HEK293 (cell line): ENCODE measurements around the gene MEGF8.

ENCODE experiments used
- RBAK ChIP-seq: fragments of 450-650 bp; formaldehyde crosslinking; IDR thresholded peaks from 2 replicates; pipeline ENCODE4 v1.5.1; 2016; ENCODE audit warnings: missing biosample characterization, missing genetic modification characterization
- TCF7L2 ChIP-seq: IDR thresholded peaks from 2 replicates; pipeline ENCODE4 v1.6.1; 2011; ENCODE audit warnings: low read depth, mild to moderate bottlenecking, inconsistent platforms, low read length, moderate library complexity, borderline replicate concordance
- TRIM28 ChIP-seq: IDR thresholded peaks from 2 replicates; pipeline ENCODE4 v1.6.1; 2011; ENCODE audit warnings: low read length, control low read depth, borderline replicate concordance
- YY1 ChIP-seq: fragments of 450-650 bp; formaldehyde crosslinking; IDR thresholded peaks from 2 replicates; pipeline ENCODE4 v1.5.1; 2018; ENCODE audit warnings: missing biosample characterization, missing genetic modification characterization
- ZNF10 ChIP-seq: fragments of 450-650 bp; formaldehyde crosslinking; IDR thresholded peaks from 2 replicates; pipeline ENCODE4 v1.5.1; 2017; ENCODE audit warnings: missing biosample characterization, missing genetic modification characterization
- ZNF146 ChIP-seq: fragments of 450-650 bp; formaldehyde crosslinking; IDR thresholded peaks from 2 replicates; pipeline ENCODE4 v1.5.1; 2016; ENCODE audit warnings: missing biosample characterization, missing genetic modification characterization
- ZNF184 ChIP-seq: fragments of 450-650 bp; IDR thresholded peaks from 2 replicates; pipeline ENCODE4 v1.5.1; 2018; ENCODE audit warnings: missing biosample characterization, mild to moderate bottlenecking, missing genetic modification characterization
- ZNF214 ChIP-seq: fragments of 450-650 bp; formaldehyde crosslinking; IDR thresholded peaks from 2 replicates; pipeline ENCODE4 v1.5.1; 2017; ENCODE audit warnings: missing biosample characterization, mild to moderate bottlenecking, missing genetic modification characterization, borderline replicate concordance
- ZNF404 ChIP-seq: fragments of 450-650 bp; formaldehyde crosslinking; IDR thresholded peaks from 2 replicates; pipeline ENCODE4 v1.5.1; 2017; ENCODE audit warnings: missing biosample characterization, missing genetic modification characterization
- TF ChIP-seq, protein P1 (sequence below): fragments of 450-650 bp; formaldehyde crosslinking; IDR thresholded peaks from 2 replicates; pipeline ENCODE4 v1.5.1; 2016; ENCODE audit warnings: missing biosample characterization, missing genetic modification characterization
- TF ChIP-seq, protein P2 (sequence below): fragments of 450-650 bp; formaldehyde crosslinking; conservative IDR thresholded peaks from 2 replicates; pipeline ENCODE4 v1.5.1; 2016; ENCODE audit warnings: low read depth, missing biosample characterization, missing genetic modification characterization
- TF ChIP-seq, protein P3 (sequence below): fragments of 450-650 bp; formaldehyde crosslinking; IDR thresholded peaks from 2 replicates; pipeline ENCODE4 v1.5.1; 2016; ENCODE audit warnings: missing biosample characterization, missing genetic modification characterization

DNA sequence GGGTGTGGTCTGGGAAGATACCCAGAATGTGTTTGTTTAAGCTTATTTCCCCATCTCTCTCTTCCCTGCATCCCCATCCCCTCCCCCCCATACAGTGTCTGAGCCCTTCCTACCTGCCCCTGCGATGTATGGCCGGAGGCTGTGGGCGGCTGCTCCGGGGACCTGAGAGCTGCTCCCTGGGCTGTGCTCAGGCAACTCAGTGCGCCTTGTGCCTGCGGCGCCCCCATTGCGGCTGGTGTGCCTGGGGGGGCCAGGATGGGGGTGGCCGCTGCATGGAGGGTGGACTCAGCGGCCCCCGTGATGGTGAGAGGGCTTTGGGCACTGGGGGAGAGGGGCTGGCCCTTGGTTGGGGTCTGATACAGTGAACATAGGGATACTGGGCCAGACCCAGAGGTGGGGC is 42.9 kb downstream of the MEGF8 start:
- TF ChIP-seq, protein P1, sequence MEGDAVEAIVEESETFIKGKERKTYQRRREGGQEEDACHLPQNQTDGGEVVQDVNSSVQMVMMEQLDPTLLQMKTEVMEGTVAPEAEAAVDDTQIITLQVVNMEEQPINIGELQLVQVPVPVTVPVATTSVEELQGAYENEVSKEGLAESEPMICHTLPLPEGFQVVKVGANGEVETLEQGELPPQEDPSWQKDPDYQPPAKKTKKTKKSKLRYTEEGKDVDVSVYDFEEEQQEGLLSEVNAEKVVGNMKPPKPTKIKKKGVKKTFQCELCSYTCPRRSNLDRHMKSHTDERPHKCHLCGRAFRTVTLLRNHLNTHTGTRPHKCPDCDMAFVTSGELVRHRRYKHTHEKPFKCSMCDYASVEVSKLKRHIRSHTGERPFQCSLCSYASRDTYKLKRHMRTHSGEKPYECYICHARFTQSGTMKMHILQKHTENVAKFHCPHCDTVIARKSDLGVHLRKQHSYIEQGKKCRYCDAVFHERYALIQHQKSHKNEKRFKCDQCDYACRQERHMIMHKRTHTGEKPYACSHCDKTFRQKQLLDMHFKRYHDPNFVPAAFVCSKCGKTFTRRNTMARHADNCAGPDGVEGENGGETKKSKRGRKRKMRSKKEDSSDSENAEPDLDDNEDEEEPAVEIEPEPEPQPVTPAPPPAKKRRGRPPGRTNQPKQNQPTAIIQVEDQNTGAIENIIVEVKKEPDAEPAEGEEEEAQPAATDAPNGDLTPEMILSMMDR (tag by site-specific recombination): no peak
- TF ChIP-seq, protein P2, sequence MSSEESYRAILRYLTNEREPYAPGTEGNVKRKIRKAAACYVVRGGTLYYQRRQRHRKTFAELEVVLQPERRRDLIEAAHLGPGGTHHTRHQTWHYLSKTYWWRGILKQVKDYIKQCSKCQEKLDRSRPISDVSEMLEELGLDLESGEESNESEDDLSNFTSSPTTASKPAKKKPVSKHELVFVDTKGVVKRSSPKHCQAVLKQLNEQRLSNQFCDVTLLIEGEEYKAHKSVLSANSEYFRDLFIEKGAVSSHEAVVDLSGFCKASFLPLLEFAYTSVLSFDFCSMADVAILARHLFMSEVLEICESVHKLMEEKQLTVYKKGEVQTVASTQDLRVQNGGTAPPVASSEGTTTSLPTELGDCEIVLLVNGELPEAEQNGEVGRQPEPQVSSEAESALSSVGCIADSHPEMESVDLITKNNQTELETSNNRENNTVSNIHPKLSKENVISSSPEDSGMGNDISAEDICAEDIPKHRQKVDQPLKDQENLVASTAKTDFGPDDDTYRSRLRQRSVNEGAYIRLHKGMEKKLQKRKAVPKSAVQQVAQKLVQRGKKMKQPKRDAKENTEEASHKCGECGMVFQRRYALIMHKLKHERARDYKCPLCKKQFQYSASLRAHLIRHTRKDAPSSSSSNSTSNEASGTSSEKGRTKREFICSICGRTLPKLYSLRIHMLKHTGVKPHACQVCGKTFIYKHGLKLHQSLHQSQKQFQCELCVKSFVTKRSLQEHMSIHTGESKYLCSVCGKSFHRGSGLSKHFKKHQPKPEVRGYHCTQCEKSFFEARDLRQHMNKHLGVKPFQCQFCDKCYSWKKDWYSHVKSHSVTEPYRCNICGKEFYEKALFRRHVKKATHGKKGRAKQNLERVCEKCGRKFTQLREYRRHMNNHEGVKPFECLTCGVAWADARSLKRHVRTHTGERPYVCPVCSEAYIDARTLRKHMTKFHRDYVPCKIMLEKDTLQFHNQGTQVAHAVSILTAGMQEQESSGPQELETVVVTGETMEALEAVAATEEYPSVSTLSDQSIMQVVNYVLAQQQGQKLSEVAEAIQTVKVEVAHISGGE (tag by site-specific recombination): no peak
- TF ChIP-seq ZNF404 (tag by site-specific recombination) (no peak), TCF7L2 (no peak), RBAK (tag by site-specific recombination) (no peak), YY1 (tag by site-specific recombination) (no peak), ZNF10 (tag by site-specific recombination) (no peak), TRIM28 (no peak), ZNF214 (tag by site-specific recombination) (no peak), ZNF184 (tag by site-specific recombination) (no peak), ZNF146 (tag by site-specific recombination) (no peak)
- TF ChIP-seq, protein P3, sequence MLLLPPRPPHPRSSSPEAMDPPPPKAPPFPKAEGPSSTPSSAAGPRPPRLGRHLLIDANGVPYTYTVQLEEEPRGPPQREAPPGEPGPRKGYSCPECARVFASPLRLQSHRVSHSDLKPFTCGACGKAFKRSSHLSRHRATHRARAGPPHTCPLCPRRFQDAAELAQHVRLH (tag by site-specific recombination): no peak
